H9 (cell line): ENCODE measurements around the gene SAA1. TPM values are rescaled to one million over a fixed set of nuclear protein-coding genes. Genes with fewer than 3 reads are reported as not detected.

Source experiments
- DNase-seq: peaks from one replicate; pipeline ENCODE4 v3.0.0-alpha.2; 2017
- H2AFZ ChIP-seq: one replicate; pipeline ENCODE4 v1.6.1; 2013; ENCODE audit warnings: mild to moderate bottlenecking, low read length, control low read depth, moderate library complexity
- H2AK5ac ChIP-seq: 2 replicates; pipeline ENCODE4 v1.6.1; 2013; ENCODE audit warnings: low read length, control low read depth, mixed read lengths; ENCODE audit not compliant: insufficient read length
- H2BK120ac ChIP-seq: one replicate; pipeline ENCODE4 v1.6.1; 2013; ENCODE audit warnings: low read depth, mild to moderate bottlenecking, low read length, control low read depth, inconsistent platforms; ENCODE audit not compliant: poor library complexity, severe bottlenecking
- H2BK12ac ChIP-seq: 2 replicates; pipeline ENCODE4 v1.6.1; 2013; ENCODE audit warnings: low read length, control low read depth, mixed read lengths, low read depth; ENCODE audit not compliant: insufficient read length
- H2BK15ac ChIP-seq: 2 replicates; pipeline ENCODE4 v1.6.1; 2013; ENCODE audit warnings: low read depth, low read length, control low read depth
- H2BK20ac ChIP-seq: one replicate; pipeline ENCODE4 v1.6.1; 2013; ENCODE audit warnings: low read depth, mild to moderate bottlenecking, low read length, control low read depth, inconsistent platforms; ENCODE audit not compliant: poor library complexity, severe bottlenecking
- H2BK5ac ChIP-seq: 2 replicates; pipeline ENCODE4 v1.6.1; 2013; ENCODE audit warnings: low read length, control low read depth, mixed read lengths; ENCODE audit not compliant: insufficient read length
- H3K14ac ChIP-seq: 2 replicates; pipeline ENCODE4 v1.6.1; 2013; ENCODE audit warnings: low read length, control low read depth; ENCODE audit not compliant: insufficient read depth
- H3K18ac ChIP-seq: 2 replicates; pipeline ENCODE4 v1.6.1; 2013; ENCODE audit warnings: low read depth, mild to moderate bottlenecking, mixed read lengths, low read length, control low read depth; ENCODE audit not compliant: insufficient read length
- H3K23ac ChIP-seq: 2 replicates; pipeline ENCODE4 v1.6.1; 2013; ENCODE audit warnings: low read length, control low read depth, mixed read lengths, low read depth; ENCODE audit not compliant: insufficient read length
- H3K23me2 ChIP-seq: 2 replicates; pipeline ENCODE4 v1.6.1; 2013; ENCODE audit warnings: low read depth, mild to moderate bottlenecking, mixed read lengths, low read length, control low read depth; ENCODE audit not compliant: insufficient read length, poor library complexity, severe bottlenecking
- H3K27ac ChIP-seq: 2 replicates; pipeline ENCODE4 v1.5.1; 2013; ENCODE audit warnings: low read length, control low read depth, mixed read lengths, low read depth; ENCODE audit not compliant: insufficient read length
- H3K27me3 ChIP-seq: 2 replicates; pipeline ENCODE4 v1.6.1; 2013; ENCODE audit warnings: low read length, control low read depth, inconsistent platforms; ENCODE audit not compliant: insufficient read depth
- H3K4ac ChIP-seq: 2 replicates; pipeline ENCODE4 v1.6.1; 2013; ENCODE audit warnings: low read depth, mild to moderate bottlenecking, control low read depth, inconsistent platforms, low read length, moderate library complexity
- H3K4me1 ChIP-seq: 2 replicates; pipeline ENCODE4 v1.6.1; 2013; ENCODE audit warnings: low read length, control low read depth, inconsistent platforms; ENCODE audit not compliant: insufficient read depth
- H3K4me2 ChIP-seq: 2 replicates; pipeline ENCODE4 v1.6.1; 2013; ENCODE audit warnings: low read length, control low read depth, mixed read lengths; ENCODE audit not compliant: insufficient read length, insufficient read depth
- H3K56ac ChIP-seq: 2 replicates; pipeline ENCODE4 v1.6.1; 2013; ENCODE audit warnings: low read depth, mild to moderate bottlenecking, mixed read lengths, low read length, control low read depth; ENCODE audit not compliant: insufficient read length
- H3K79me1 ChIP-seq: 2 replicates; pipeline ENCODE4 v1.6.1; 2013; ENCODE audit warnings: low read depth, mild to moderate bottlenecking, moderate library complexity, low read length, control low read depth, inconsistent platforms; ENCODE audit not compliant: insufficient read depth, poor library complexity, severe bottlenecking
- H3K79me2 ChIP-seq: 2 replicates; pipeline ENCODE4 v1.6.1; 2013; ENCODE audit warnings: low read length, control low read depth, inconsistent platforms; ENCODE audit not compliant: insufficient read depth
- H3K9ac ChIP-seq: 2 replicates; pipeline ENCODE4 v1.6.1; 2013; ENCODE audit warnings: low read length, control low read depth, mixed read lengths; ENCODE audit not compliant: insufficient read length; ENCODE audit errors: extremely low read depth
- H3K9me3 ChIP-seq: one replicate; pipeline ENCODE4 v1.6.1; 2013; ENCODE audit warnings: low read depth, low read length, inconsistent platforms; ENCODE audit not compliant: control insufficient read depth
- H3T11ph ChIP-seq: one replicate; pipeline ENCODE4 v1.6.1; 2013; ENCODE audit warnings: mild to moderate bottlenecking, low read length, control low read depth, inconsistent platforms
- H4K20me1 ChIP-seq: one replicate; pipeline ENCODE4 v1.6.1; 2013; ENCODE audit not compliant: control insufficient read depth, insufficient read length, insufficient read depth
- H4K5ac ChIP-seq: 2 replicates; pipeline ENCODE4 v1.6.1; 2013; ENCODE audit warnings: low read depth, mild to moderate bottlenecking, mixed read lengths, low read length, control low read depth; ENCODE audit not compliant: insufficient read length
- H4K8ac ChIP-seq: replicated peaks from 2 replicates; pipeline ENCODE4 v1.6.1; 2013; ENCODE audit warnings: low read length, control low read depth, mixed read lengths, low read depth; ENCODE audit not compliant: insufficient read length
- H4K91ac ChIP-seq: 2 replicates; pipeline ENCODE4 v1.6.1; 2013; ENCODE audit warnings: low read depth, mild to moderate bottlenecking, moderate library complexity, mixed read lengths, low read length, control low read depth; ENCODE audit not compliant: insufficient read length
- H3K27ac Mint-ChIP-seq, 3 experiments: 2 replicates in 2 of 3; 3 replicates in 1 of 3; pipeline ENCODE4 v1.8.0; 2020 to 2021; ENCODE audit warnings: mixed read lengths in 3 of 3, mild to moderate bottlenecking in 1 of 3, moderate library complexity in 1 of 3
- H3K27me3 Mint-ChIP-seq: 2 replicates; pipeline ENCODE4 v1.8.0; 2021; ENCODE audit warnings: low read depth, mild to moderate bottlenecking, moderate library complexity, mixed read lengths
- H3K36me3 Mint-ChIP-seq, 3 experiments: 2 replicates in 2 of 3; 3 replicates in 1 of 3; pipeline ENCODE4 v1.8.0; 2020 to 2021; ENCODE audit warnings: low read depth in 3 of 3, mixed read lengths in 3 of 3; ENCODE audit not compliant: insufficient read depth in 1 of 3
- H3K4me1 Mint-ChIP-seq, 2 experiments: 2 replicates each; pipeline ENCODE4 v1.8.0; 2020; ENCODE audit warnings: mixed read lengths in 2 of 2
- H3K4me3 Mint-ChIP-seq, 2 experiments: 2 replicates in 1 of 2; 3 replicates in 1 of 2; pipeline ENCODE4 v1.8.0; 2020 to 2021; ENCODE audit warnings: mild to moderate bottlenecking in 2 of 2, mixed read lengths in 2 of 2, moderate library complexity in 1 of 2
- H3K9me3 Mint-ChIP-seq, 2 experiments: 2 replicates in 1 of 2; 3 replicates in 1 of 2; pipeline ENCODE4 v1.8.0; 2020; ENCODE audit warnings: mild to moderate bottlenecking in 2 of 2, mixed read lengths in 2 of 2, moderate library complexity in 1 of 2
- CTCF ChIP-seq: fragments of 200-600 bp; sonication (generic); conservative IDR thresholded peaks from 3 replicates; pipeline ENCODE4 v1.8.0; 2021; ENCODE audit warnings: antibody characterized with exemption, mild to moderate bottlenecking
- WGBS: extraction: QIAGEN DNeasy Blood & Tissue Kit; methylation state at CpG from one replicate; pipeline ENCODE4 v1.1.7; 2013; ENCODE audit warnings: missing lambda C conversion rate, low lambda C conversion rate, mixed read lengths; ENCODE audit not compliant: insufficient read length; ENCODE audit errors: extremely low coverage; 5-methylcytosine and 5-hydroxymethylcytosine counted together
- total RNA-seq: library from RNA; stranded (reverse); gene quantifications from 2 replicates; pipeline ENCODE4 v1.2.1, GENCODE V29; 2021

The SAA1 gene
- total RNA-seq, 1 experiment from 2014 or later = not detected

- no peak overlapping the region for H3K27ac ChIP-seq
- no peaks in the 10 kb centered on the region for H3K27me3 ChIP-seq
- no peak overlapping the region for H2BK5ac ChIP-seq
- Mint-ChIP-seq H3K9me3 (no peaks in the 10 kb centered on the region), H3K27ac (no peak overlapping the region), H3K4me3 (no peak overlapping the region), H3K36me3 (no peaks in the 10 kb centered on the region), H3K4me1 (no peaks in the 10 kb centered on the region), H3K27me3 (peaks cover 7% of the 10 kb centered on the region)
- no peak overlapping the region for H3K14ac ChIP-seq
- H4K20me1 ChIP-seq = no peaks in the 10 kb centered on the region
- no peak overlapping the region for H3T11ph ChIP-seq
- H2BK12ac ChIP-seq = no peak overlapping the region
- no peak for DNase-seq
- no peak overlapping the region for H2AFZ ChIP-seq
- H3K79me2 ChIP-seq = no peaks in the 10 kb centered on the region
- H2AK5ac ChIP-seq = no peak overlapping the region
- no peaks in the 10 kb centered on the region for H3K9me3 ChIP-seq
- no peak overlapping the region for H3K4ac ChIP-seq
- H4K5ac ChIP-seq = no peak overlapping the region
- no peaks in the 10 kb centered on the region for H3K79me1 ChIP-seq
- no peak overlapping the region for H2BK20ac ChIP-seq
- no peaks in the 10 kb centered on the region for H3K23me2 ChIP-seq
- H3K4me2 ChIP-seq = no peak overlapping the region
- no CpG with 5 or more reads among the region's 3 CpGs for WGBS
- no peak overlapping the region for H3K23ac ChIP-seq
- H3K9ac ChIP-seq = no peak overlapping the region
- H3K18ac ChIP-seq = no peak overlapping the region
- no peak for TF ChIP-seq CTCF
- H2BK15ac ChIP-seq = no peak overlapping the region
- no peak overlapping the region for H3K56ac ChIP-seq
- no peaks in the 10 kb centered on the region for H3K4me1 ChIP-seq
- H4K8ac ChIP-seq = no peak overlapping the region
- no peak overlapping the region for H2BK120ac ChIP-seq
- no peak overlapping the region for H4K91ac ChIP-seq
Measured at GRCh38 chr11:18229501-18229900, 36.6 kb upstream of the SAA1 start.
